Amniotic epithelial cell (primary cell): ENCODE measurements around the gene MAD1L1.
A peak's percentile ranks its signal among the peaks of the same experiment; 100 is the strongest.

Experiments
- DNase-seq: peaks from one replicate; pipeline ENCODE4 v3.0.0-alpha.2; 2010; ENCODE audit warnings: low read depth

Gene MAD1L1

DNA sequence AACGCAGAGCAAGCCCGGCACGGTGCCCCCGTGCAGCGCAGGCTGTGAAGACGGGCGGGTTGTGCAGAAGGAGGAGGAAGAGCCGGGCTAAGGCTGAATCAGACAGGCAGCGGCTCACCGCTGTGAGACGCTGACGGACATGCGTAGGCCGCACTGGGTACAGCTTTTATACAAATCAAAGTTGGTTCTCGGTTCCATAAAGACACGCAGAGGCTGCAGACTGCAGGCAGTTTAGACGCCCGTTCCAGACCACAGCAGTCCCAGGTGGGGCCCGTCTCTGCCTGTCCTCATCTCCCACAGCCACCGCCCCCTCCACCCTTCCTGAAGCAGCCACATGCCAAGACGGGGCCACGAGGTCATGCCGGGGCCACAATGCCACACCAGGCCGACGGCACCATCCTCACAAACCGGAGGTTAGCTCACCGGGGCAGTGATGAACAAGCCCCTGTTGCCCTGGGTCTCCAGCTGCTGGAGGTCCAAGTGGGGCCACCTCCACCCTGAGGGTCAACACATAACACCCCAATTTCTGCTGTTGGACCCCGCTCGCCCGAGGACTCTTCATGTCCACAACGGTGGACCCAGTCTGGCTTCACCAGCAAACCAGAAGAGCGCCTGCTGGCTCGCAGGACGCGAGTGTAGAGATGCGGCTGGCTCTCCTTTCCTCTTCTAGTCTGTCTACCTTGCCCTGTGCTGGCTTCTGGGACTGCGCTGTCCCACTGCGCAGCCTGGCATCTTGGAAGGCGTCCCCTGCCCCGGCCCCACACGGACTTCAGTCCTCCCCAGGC is 335.5 kb downstream of the MAD1L1 start:
- peak; percentile 42 for DNase-seq

DNA sequence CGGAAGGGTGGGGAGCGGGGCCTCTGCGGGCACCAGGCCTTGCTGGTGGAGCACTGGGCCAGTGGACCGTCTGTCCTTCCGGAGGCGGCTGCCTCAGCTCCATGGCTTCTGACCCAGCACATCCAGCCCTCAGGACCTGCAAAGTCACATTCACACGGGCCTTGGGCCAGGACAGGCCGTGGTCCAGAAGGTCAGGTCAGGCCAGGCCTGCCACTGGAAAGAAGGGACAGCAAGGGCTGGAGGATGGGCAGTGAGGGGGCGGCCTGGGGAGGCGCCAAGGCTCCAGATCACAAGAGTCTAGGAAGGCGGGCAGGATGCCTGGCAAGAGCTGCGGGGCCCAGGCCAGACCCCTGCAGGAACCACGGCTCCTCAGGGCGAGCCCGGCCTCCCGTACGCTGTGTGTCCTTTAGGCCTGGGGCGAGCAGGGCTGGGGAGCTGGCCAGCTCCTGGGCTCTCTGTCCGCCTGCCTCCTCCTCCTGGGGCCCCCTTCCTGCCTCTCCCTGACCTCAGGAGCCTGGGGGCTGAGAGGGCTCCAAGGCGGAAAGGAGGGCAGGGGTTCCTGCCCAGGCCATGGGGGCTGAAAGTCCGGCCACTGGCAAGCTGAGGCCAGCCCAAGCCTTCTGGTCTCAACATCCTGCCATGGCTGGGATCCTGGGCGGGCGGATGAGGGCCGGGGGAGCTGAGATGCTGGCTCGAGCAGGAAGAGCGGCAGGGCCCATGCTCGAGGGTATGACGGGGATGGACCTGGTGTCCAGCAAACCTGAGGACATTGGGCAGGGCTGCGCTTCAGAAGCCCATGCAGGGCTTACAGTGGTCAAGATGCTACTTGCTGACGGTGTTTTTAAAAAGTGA is 336.9 kb downstream of the MAD1L1 start:
- no peak for DNase-seq

GRCh38 chr7:1894906-1895663 is 337.7 kb downstream of the MAD1L1 start:
- no peak for DNase-seq

DNA sequence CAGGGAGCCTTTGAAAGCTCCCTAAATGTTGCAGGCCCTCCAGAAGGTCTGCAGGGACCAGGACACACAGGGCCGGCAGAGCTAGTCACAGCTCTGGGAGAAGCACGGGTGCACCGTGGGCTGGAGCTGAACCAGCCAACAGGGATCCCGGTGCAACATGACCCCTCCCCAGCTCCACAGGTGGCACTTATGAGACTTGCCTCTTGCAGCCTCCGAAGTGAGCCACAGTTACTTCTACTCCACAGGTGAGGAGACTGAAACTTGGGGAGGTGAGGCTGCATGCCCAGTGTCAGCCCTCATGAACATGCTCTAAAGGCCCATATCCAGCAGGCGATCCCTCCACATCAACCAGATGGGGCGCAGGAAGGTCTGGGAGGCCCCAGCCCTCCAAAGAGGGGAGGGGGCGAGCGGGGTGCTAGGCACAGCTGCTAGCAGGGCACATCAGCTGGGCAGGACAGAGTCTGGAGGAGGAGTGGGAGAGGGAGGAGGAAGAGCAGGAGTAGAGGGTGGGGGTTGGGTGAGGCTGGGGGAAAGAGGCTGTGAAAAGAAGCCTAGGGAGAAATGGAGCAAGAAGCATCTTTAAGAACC is 338.3 kb downstream of the MAD1L1 start:
- no peak for DNase-seq

DNA sequence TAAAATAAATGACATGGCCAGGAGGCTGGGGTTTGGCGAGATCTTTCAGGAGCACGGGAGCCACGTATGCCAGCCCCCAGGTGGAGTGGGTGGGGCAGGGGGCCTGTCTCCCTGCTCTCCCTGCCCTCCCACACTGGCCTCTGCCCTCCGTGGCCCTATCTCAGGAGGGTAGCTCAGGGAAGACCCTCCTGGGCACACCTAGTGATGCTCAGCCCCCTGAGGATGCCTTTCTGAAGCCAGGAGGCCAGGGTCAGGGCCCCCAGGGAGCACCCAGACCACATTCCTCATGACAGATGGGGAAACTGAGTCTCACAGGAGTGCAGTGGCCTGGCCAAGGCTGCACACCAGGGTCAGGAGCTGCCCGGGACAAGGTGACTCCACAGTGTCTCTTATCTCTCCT is 339.3 kb downstream of the MAD1L1 start:
- no peak for DNase-seq

GRCh38 chr7:1893036-1893435 is 339.7 kb downstream of the MAD1L1 start:
- no peak for DNase-seq

GRCh38 chr7:1892011-1892965 is 340.5 kb downstream of the MAD1L1 start:
- no peak for DNase-seq

DNA sequence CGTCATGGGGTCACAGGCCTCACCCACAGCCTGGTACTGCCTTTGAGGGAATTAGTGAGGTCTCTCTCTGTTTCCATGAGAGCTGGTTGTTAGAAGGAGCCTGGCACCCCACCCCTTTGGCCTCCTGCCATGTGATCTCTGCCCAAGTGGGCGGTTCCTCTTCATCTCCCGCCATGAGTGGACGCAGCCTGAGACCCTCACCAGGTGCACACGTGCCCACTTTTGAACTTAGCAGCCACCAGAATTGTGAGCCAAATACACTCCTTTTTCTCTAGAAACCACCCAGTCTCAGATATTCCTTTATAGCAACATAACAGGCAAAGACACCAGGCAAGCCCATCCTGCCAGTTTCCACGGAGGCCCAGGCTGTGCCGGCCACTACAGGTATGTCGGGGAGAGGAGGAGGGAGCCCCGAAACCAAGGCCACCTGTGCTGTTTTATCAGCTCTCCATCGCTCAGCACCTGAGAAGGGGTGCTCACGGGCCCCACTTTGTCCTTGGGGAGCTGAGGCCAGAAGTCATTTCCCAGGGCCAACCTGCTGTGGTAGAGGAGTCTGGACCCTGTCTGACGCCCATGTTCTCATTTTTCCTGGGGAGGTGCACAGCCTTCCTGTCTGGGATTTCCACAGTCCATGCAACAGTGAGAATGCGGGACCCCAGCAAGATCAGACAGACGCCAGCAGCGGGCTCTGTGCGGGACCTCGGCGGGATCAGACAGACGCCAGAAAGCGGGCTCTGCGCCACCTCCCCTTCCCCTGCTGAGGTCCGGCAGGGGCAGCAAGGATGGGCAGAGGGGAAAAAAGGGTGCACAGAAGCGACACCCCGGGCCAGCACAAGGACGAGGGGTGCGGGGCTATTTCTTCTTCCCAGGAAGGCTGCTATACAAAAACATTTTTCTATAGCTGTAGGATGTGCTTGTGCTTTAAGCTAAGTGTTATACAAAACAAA is 342.2 kb downstream of the MAD1L1 start:
- DNase-seq: no peak

DNA sequence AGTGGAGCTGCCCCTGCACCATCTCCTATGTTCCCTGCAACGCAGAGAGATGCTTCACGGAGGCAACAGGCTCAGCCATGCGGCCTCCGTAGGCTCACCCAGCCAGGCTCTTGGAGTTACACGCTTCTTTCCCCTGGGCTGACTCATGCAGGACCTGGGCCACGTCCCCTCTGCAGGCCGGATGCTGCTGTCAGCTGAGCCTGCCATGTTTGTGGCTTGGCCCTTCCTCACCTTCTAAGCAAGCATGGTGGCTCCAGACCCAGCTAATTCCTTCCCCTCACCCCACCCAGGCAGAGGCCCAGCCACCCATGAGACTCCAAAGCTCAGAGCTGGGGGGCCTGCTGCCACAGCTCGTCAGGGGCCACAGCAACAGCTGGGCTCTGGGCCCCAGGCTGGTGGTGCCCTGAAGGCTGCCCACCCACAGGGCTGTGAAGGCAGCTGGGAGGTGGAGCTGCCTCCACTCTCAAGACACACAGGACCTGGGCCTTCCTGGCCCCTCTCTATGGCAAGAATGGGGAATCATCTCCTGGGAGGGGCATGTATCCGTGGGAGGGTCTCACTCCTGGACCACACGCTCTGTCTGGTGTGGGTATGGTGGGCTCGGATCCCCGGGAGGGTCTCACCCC is 343.1 kb downstream of the MAD1L1 start:
- peak; percentile 60 for DNase-seq

GRCh38 chr7:1889091-1889490 is 343.7 kb downstream of the MAD1L1 start:
- DNase-seq: no peak

DNA sequence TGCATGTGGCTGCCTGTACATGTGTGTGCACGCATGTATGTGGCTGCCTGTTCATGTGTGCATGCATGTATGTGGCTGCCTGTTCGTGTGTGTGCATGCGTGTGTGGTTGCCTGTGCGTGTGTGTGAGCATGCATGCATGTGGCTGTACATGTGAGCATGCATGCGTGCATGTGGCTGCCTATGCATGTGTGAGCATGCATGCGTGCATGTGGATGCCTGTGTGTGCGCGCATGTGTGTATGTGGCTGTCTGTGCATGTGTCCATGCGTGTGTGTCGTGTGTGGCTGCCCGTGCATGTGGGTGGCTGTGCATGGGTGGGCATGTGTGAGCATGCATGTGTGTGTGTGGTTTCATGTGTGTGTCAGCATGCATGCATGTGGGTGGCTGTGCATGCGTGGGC is 344.3 kb downstream of the MAD1L1 start:
- DNase-seq: no peak

- no peak for DNase-seq
These were observed 345.5 kb downstream of the MAD1L1 start for GRCh38 chr7:1887251-1887650.

- DNase-seq: no peak
These were observed 346.2 kb downstream of the MAD1L1 start for GRCh38 chr7:1886361-1887064.

DNA sequence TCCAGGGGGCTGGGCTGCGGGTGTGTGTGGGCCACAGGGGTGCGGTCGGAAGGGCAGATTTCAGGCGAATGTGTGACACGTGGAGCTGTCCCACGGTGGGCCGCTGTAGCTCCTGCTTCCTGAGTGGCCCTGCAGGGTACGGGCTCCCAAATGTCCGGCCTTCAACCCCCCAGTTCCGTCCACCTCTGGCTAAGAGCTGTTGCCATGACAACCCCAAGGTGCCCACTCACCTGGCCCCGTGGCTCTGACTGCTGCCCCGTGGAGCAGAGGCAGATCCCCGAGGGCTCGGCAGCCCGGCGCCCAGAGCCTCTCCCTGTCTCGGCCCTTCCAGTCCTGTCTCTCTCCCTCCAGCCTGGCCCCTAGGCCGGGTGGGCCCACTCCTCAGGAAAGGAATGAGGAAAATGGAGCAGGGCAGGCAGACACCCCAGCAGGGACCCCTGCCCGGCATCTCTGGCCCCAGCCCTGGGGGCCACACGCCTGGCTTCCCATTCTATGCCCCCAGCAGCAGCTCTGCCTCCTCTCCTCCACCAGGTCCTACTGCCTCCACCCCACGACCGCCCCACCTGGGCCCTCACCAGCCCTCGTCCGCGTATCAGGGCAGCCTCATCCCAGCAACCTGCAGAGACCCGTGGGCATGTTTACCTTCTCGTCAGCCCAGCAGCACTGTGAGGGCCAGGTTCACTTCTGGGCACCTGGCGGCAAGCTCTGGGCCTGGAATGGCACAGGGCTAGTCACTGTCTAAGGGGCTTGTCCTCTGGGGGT is 347.1 kb downstream of the MAD1L1 start:
- no peak for DNase-seq

GRCh38 chr7:1884583-1885350 is 348.0 kb downstream of the MAD1L1 start:
- no peak for DNase-seq

DNA sequence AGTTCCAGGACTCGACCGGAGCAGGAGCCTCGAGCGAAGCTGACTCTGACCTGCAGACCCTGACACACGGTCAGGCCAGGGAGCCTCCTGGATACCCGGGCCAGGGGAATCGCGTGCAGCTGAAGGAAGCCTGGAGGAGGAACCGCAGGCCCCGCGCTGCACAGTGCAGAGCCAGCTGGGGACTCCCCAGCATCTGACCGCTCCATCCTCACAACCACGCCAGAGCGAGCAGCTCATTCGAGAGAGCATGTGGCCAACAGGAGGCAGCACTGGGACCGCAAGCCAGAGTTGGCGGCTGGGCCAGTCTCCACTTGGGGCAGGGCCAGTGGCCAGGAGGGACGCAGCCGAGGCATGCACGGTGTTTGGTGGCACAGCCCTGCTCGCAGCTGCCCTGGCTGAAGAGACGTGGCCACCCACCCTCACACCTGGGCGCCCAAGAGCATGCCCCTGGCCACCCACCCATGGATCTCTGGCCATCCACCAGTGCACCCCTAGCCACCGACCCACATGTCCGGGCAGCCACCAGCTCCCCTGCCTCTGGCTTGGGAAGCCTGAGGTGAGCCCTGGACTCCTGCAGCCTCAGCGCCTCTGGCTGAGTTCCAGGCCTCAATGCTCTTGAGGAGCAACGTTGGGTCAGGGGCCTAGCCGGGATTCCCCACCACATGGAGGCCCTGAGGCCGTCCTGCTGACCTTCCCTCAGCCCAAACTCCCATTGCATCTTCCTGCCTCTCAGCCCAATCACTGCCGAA is 348.7 kb downstream of the MAD1L1 start:
- DNase-seq: no peak
